ENCODE measurements around the gene SRM.

GRCh38 chr1:11013160-11013531 is 46.7 kb downstream of the SRM start:
- TF ChIP-seq REST (IDR thresholded peaks at IDR 0.05; ENCODE audit: insufficient read depth in 1 of 2, low read depth in 2 of 2, low read length in 2 of 2) (no peak), TAF1 (IDR thresholded peaks at IDR 0.05; ENCODE audit: borderline replicate concordance, insufficient read depth, low read length) (no peak), SIN3A (IDR thresholded peaks at IDR 0.05; ENCODE audit: borderline replicate concordance, insufficient read depth, low read length) (no peak), POLR2AphosphoS5 (IDR thresholded peaks at IDR 0.05; ENCODE audit: low read depth, low read length) (no peak), FOXP2 (optimal IDR thresholded peaks at IDR 0.05; ENCODE audit: borderline replicate concordance, extremely low read depth, extremely low read length, insufficient read depth) (no peak)

Measured in PFSK-1 (cell line).